Midbrain (tissue), 1 donor: ENCODE results near the gene RNF32.
"Not testable (repeated sequence)": the region's sequence is repeated elsewhere in the genome, so short reads cannot be mapped to it uniquely, and the experiment has no call there.

ENCODE experiments used
- DNase-seq: peaks from one replicate; lab custom pipeline; 2025; lab: John Stamatoyannopoulos, UW

The RNF32 gene

DNA sequence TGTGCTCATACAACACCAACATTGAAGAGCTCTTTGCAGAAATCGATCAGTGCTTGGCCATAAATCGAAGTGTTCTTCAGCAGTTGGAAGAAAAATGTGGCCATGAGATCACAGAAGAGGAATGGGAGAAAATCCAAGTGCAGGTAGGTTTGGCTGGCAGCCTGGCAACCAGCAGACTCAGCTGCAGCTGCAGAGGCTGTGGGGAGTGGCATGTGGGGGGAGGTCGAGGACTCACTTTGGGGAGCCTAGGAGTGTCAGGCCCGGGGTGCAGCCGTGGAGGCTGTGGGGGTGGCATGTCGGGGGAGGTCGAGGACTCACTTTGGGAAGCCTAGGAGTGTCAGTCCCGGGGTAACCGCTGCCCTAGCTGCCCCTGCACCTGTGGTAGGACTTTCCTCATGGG, 35.1 kb downstream of the RNF32 start:
- no peak for DNase-seq

DNA sequence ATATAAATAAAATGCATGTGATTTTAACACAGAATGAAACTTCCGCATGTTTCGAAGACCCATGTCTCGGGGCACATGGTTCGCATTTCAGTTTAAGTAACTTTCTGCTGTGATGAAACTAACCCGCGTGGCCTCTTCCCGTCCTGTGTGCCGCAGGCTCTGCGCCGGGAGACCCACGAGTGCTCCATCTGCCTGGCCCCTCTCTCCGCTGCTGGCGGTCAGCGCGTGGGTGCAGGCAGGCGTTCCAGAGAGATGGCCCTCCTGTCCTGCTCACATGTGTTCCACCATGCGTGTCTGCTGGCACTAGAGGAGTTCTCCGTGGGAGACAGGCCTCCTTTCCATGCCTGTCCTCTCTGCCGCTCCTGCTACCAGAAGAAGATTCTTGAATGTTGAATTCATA, 35.7 kb downstream of the RNF32 start:
- no peak for DNase-seq

DNA sequence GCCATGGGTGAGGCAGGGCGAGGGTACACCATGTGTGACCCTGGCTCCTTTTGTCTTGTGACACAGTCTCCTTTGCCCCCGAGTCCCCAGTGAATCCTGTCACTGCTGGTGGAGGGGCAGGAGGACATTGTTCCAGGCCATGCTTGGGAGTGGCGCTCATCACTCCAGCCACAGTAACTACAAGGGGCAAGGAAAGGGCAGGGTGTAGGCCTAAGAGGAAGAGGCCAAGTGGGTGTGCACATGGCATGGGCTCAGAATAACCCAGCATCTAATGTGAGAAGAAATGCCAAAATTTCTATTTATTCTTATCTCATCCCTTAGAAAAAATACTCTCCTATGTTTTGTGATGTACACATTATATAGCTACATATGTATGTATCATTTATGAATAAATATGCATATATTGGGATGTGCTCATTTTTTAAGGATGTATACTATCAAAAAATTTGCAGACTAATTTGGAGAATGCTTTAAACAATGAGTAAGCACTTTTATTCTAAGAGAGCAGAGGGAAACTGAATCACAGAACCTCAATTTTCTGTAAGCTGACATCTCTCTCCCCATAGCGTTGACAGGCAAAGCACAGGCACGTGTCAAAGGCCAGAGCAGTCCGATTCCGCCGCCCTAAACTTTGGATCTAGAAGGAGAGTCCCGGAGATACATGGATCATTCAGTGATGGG, 36.9 kb downstream of the RNF32 start:
- DNase-seq = no peak

DNA sequence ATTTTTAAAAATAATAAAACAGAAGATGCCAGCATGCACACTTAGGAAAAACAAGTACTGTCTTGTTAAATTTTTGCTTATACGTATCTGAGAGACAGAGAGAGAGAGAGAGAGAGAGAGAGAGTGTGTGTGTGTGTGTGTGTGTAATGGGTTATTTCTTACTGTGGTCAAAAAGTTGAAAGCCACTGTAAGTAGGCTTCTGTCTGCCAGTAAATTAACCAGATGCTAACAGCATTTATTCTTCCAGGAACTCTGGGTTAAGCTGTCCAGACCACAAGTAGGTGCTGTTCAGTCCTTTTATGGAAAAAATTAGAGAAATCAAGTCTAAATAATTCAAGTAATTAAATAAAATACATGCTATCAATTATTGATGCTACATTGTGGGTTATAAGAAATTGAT, 39.7 kb downstream of the RNF32 start:
- DNase-seq = no peak

DNA sequence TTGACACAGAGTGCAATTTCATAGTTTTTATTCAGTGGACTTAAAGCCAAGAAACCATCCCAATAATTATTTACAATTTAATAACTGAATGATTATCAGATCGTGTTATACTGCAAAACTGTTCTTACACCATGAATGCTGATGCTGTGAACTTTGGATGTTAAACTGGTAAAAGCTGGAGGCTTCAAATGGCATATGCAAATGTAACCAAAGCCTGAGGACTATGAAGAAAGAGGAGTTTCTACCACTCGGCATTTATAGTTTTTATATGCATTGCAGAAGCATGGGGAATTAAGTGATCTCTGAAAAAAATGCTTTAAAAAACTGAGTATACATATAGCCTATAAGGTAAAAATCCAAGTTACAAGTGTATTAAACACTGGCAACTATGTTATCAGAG, 42.4 kb downstream of the RNF32 start:
- no peak for DNase-seq

- DNase-seq = no peak
Measured at GRCh38 chr7:156684251-156684650, 43.7 kb downstream of the RNF32 start.

DNA sequence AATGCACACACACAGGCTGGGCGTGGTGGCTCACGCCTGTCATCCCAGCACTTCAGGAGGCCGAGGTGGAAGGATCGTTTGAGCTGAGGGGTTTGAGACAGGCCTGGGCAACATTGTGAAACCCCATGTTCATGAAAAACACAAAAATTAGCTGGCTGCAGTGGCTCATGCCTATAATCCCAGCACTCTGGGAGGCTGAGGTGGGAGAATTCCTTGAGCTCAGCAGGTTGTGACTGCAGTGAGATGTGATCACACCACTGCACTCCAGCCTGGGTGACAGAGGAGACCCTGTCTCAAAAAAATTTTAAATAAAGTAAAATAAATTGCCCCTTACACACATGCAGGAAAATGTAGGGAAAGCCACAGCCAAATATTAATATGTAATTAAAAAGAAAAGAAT, 44.1 kb downstream of the RNF32 start:
- no peak for DNase-seq

- DNase-seq = no peak
Measured at GRCh38 chr7:156691764-156692163, 51.2 kb downstream of the RNF32 start.

DNA sequence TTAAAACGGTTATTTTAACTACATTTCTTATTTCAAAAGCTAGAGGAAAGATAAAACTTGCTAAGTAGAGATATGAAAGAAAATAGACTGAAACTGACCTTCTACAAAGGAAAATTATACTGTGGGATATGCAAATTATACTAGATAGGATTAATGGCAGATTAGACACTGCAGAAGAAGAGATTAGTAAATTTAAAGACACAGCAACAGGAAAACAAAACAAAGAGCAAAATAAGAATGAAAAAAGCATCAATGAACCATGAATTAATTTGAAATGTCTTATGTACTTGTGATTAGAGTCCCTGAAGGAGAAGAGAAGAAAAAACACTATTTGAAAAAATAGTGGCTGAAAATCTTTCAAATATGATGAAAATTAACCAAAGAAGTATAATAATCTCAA, 52.3 kb downstream of the RNF32 start:
- DNase-seq = no peak

- DNase-seq = no peak
Measured at GRCh38 chr7:156693627-156694026, 53.1 kb downstream of the RNF32 start.

DNA sequence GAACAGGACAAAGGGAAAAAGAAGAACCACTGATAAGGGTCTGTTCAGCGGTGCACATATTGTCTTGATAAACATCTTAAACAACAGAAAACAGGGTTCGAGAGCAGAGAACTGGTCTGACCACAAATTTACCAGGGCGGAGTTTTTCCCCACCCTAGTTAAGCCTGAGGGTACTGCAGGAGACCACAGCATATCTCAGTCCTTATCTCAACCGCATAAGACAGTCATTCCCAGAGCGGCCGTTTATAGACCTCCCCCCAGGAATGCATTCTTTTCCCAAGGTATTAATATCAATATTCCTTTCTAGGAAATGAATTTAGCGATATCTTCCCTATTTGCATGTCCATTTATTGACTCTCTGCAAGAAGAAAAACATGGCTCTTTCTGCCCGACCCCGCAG, 56.7 kb downstream of the RNF32 start:
- DNase-seq = not testable (repeated sequence)

DNA sequence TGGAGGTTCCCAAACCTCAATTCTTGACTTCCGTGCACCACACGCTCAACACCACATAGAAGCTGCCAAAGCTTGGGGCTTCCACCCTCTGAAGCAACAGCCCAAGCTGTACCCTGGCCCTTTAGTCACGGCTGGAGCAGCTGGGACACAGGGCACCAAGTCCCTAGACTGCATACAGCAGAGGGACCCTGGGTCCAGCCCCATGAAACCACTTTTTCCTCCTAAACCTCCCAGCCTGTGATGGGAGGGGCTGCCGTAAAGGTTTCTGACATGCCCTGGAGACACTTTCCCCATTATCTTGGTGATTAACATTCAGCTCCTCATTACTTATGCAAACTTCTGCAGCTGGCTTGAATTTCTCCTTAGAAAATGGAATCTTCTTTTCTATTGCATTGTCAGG, 57.9 kb downstream of the RNF32 start:
- DNase-seq = not testable (repeated sequence)

DNA sequence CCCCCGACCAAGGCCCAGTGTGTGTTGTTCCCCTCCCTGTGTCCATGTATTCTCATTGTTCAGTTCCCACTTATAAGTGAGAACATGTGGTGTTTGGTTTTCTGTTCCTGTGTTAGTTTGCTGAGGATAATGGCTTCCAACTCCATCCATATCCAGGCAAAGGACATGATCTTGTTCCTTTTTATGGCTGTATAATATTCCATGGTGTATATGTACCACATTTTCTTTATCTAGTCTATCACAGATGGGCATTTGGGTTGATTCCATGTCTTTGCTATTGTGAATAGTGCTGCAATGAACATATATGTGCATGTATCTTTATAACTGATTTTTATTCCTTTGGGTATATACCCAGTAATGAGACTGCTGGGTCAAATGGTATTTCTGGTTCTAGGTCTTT, 61.2 kb downstream of the RNF32 start:
- DNase-seq = not testable (repeated sequence)

- no peak for DNase-seq
Measured at GRCh38 chr7:156702399-156702798, 61.8 kb downstream of the RNF32 start.

GRCh38 chr7:156703209-156703608, 62.6 kb downstream of the RNF32 start:
- no peak for DNase-seq

GRCh38 chr7:156703773-156704482, 63.4 kb downstream of the RNF32 start:
- no peak for DNase-seq

- no peak for DNase-seq
Measured at GRCh38 chr7:156722043-156722826, 81.7 kb downstream of the RNF32 start.

- no peak for DNase-seq
Measured at GRCh38 chr7:156725073-156725472, 84.5 kb downstream of the RNF32 start.

GRCh38 chr7:156725936-156726335, 85.4 kb downstream of the RNF32 start:
- no peak for DNase-seq
